ENCODE data around the gene CYP4A22. TPM values are rescaled to one million over a fixed set of nuclear protein-coding genes. Genes with fewer than 3 reads are reported as not detected.
"Not testable (repeated sequence)": the region's sequence is repeated elsewhere in the genome, so short reads cannot be mapped to it uniquely, and the experiment has no call there.

Gene CYP4A22
- total RNA-seq, 2 experiments from 2014 or later, result not detected

DNA sequence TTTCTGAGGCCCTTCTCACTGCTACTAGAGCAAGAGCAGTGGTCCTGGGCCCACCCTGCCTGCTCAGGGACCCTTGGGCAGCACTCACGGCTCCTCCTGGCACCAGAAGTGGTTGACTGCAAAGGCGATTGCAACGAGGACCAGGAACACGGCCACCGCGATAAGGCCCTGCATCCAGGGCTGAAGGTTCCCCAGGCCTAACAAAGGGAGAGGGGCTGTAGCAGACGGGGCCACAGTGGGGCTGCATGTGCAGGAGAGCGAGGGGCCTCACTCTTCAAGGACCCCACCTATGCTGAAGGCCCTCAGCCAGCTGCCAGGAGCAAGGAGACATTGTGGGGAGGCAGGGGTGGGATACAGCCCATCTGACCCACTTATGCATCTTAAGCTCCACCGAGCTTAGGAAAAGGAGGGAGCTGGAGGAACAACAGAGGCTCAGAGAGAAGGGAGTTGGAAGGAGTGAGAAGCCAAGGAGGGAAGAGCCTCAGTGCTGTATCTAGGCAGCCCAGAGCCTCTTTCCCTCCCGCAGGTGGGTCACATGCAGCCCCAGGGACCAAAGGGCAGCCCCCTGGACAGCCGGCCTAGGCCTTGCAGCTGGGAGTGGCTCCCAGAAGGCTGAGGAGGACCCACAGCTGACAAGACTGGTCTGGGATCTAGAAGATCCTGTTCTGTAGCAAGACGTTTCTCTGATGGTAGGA, 50.1 kb downstream of the CYP4A22 start:
- Mint-ChIP-seq H3K9me3 (no peaks in the 10 kb centered on the region), H3K27me3 (peaks cover 12% of the 10 kb centered on the region), H3K27ac (no peak overlapping the region), H3K36me3 (no peaks in the 10 kb centered on the region), H3K4me1 (no peaks in the 10 kb centered on the region), H3K4me3 (no peak overlapping the region)
- DNase-seq, result no peak

DNA sequence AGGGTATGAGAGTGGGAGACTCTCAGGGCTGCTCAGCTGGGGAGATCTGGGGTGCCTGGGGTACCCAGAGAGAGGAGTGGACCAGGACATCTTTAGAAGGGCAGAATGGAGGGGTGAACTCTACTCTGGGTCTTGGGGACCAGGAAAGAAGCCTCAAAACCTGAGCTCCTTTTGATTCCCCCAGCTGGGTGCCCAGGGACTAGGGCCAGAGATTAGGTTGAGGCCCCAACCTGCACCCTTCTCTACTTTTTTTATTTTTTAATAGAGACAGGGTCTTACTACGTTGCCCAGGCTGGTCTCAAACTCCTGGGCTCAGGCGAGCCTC, 50.6 kb downstream of the CYP4A22 start:
- Mint-ChIP-seq H3K27ac (no peak overlapping the region), H3K27me3 (peaks cover 15% of the 10 kb centered on the region), H3K4me1 (peaks cover 2% of the 10 kb centered on the region), H3K4me3 (no peak overlapping the region), H3K36me3 (no peaks in the 10 kb centered on the region), H3K9me3 (no peaks in the 10 kb centered on the region)
- DNase-seq, result no peak

DNA sequence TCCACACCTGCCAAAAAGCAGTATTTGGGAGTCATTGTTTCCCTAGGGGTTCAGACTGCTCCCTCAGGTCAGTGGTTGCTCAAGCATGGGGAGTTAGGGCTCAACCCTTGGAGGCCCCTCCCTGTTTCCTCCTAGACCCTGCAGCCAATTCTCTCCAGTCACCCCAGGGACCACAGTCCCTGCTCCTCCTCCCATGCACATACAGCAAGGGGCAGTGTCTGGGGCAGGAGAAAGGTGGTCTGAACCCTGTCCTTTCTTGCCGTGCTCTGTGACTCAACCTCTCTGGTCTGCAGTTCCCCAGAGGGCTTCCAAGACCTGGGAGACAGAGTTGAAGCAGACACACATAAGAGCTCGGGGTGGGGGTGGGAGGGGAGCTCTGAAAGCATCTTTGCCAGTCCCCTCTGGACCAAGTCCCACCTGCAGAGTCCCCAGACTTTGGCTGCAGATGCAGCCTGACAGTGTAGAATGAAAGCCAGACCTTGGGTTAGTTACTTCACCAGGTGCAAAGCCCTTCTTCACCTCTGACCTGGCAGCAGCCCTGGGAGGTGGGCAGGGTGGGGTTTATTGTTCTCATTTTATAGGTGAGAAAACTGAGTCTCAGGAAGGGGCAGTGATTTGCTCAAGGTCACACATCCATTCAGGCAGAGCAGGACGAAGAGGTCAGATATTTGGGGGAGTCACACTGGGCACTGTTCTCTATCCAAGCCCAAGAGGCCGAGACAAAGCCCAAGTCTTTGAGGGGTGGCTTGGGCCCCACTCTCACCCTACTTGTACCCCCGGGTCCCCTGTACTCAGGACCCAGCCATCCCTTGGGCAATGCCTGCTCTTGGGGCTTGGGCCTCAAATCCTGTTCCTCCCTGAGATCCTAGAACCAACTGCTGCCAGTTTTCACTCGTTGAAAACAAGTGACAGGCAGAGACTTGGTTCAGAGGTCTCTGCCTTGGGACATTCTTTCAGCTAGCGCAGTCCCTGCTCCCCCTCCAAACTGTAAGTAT, 51.8 kb downstream of the CYP4A22 start:
- no peaks in the 10 kb centered on the region for H3K9me3 Mint-ChIP-seq

DNA sequence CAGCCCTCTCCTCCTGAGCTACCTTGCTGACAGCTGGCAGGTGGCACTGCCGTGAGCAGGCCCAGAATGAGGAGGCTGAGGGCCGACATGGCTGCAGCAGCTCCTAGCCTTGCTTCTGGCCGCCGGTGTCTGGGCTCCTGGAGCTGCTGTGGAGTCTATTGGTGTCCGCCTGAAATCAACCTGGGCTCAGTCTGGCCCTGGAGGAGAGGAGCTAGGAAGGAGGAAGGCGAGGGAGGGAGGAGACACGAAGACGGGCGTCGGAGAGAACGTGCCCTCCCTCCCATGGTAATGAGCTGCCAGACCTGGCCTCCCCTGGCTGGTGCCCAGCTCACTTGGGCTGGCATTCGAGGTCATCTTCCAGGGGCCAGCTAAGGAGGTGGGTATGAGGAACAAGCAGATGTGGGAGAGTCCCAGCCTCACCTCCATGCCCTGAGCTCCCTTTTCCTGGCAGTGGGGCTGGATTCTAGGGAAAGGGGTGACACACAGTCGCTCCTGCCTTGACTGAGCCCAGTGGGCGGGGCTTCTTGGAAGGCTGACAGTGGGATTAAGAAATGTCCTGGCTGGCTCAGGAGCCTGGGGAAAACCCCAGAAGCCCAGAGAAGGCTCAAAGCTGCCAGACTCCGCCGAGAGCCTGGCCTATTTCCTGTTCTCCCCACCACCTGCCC, 52.7 kb downstream of the CYP4A22 start, which contains the start of gene PDZK1IP1:
PDZK1IP1 (minus strand) TSS at position 193 of the 665 bp plus-strand sequence; CDS start at position 89, 104 bp downstream.
- DNase-seq, result no peak
- H3K27ac Mint-ChIP-seq, result no peak within 1 kb of the TSS
- peaks cover 2% of the 10 kb centered on the region for H3K4me1 Mint-ChIP-seq

More for the DNA sequence above, 51.8 kb downstream of the CYP4A22 start:
- no peak overlapping the region for H3K4me3 Mint-ChIP-seq
- H3K27me3 Mint-ChIP-seq, result peaks cover 15% of the 10 kb centered on the region
- H3K36me3 Mint-ChIP-seq, result no peaks in the 10 kb centered on the region
- peaks cover 2% of the 10 kb centered on the region for H3K4me1 Mint-ChIP-seq
- no peak for DNase-seq
- no peak overlapping the region for H3K27ac Mint-ChIP-seq

DNA sequence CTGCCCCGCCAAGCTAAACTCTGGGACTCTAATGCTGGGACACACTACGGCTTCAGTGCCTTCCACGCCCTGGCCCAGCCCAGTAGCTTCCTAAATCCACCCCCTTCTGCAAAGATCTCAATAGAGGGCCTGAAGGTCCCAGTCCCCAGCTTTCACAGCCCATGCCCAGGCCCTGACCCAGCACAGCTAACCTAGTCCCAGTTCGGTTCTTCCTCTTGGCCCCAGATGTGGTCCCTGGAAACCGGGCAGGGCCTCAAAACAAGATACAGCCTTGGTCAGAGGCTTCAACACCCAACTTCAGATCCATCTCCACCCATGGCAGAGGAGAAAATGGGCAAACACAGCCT, 53.2 kb downstream of the CYP4A22 start:
- DNase-seq, result no peak
- Mint-ChIP-seq H3K9me3 (no peaks in the 10 kb centered on the region), H3K4me3 (no peak overlapping the region), H3K27me3 (peaks cover 12% of the 10 kb centered on the region), H3K36me3 (no peaks in the 10 kb centered on the region), H3K27ac (no peak overlapping the region), H3K4me1 (peaks cover 2% of the 10 kb centered on the region)

More for the DNA sequence above, 52.7 kb downstream of the CYP4A22 start, which contains the start of gene PDZK1IP1:
- H3K4me3 Mint-ChIP-seq, result no peak within 1 kb of the TSS
- no peaks in the 10 kb centered on the region for H3K36me3 Mint-ChIP-seq
- no peaks in the 10 kb centered on the region for H3K9me3 Mint-ChIP-seq
- H3K27me3 Mint-ChIP-seq, result peaks cover 12% of the 10 kb centered on the region

DNA sequence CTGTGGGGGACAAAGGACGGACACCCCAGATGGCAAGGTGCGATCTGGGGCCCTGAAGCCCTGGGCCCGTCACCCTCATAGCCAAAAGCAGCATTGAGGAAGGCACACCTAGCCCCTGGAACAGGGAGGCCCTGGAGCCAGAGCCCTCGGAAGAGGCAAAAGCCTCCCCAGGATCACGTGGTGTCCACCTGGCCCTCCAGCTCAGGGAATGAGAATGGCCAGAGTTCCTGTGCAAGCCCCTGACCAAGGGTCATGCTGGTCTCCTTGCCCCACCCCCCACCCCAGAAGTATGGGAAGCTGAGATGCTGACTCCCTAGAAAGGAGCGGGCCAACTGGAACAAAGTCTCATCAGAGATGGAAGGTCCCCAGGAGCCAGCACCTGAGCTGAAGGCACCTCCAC, 53.6 kb downstream of the CYP4A22 start:
- no peaks in the 10 kb centered on the region for H3K9me3 Mint-ChIP-seq
- DNase-seq, result no peak
- H3K27ac Mint-ChIP-seq, result no peak overlapping the region
- peaks cover 2% of the 10 kb centered on the region for H3K4me1 Mint-ChIP-seq
- H3K36me3 Mint-ChIP-seq, result no peaks in the 10 kb centered on the region
- H3K27me3 Mint-ChIP-seq, result peaks cover 12% of the 10 kb centered on the region
- no peak overlapping the region for H3K4me3 Mint-ChIP-seq

DNA sequence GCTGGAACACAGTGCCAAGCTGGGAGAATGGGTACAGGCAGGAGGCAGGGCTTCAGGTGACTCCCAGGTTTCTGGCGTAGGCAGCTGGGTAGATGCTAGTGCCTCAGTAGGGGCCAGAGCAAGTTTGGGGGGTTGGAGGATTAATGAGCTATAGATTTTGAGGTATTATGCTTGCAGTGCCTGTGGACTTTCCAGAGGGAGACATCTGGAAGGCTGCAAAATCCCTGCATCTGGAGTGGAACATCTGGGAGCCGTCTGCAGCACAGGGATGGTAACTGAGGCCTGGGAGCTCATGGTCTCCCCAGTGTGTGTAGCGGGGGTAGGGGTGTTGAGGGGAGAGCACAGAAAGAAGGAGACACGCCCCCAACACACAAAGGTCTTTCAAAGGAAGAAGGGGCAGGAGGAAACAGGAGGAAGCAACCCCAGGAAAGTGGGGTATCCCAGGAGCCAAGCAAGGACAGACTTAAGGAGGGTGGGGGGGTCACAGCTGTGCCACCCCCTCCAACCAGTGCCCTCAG, 54.8 kb downstream of the CYP4A22 start:
- H3K9me3 Mint-ChIP-seq, result no peaks in the 10 kb centered on the region
- H3K27ac Mint-ChIP-seq, result no peak overlapping the region
- H3K36me3 Mint-ChIP-seq, result no peaks in the 10 kb centered on the region
- no peak for DNase-seq
- H3K4me1 Mint-ChIP-seq, result peaks cover 2% of the 10 kb centered on the region
- H3K27me3 Mint-ChIP-seq, result peaks cover 17% of the 10 kb centered on the region
- H3K4me3 Mint-ChIP-seq, result no peak overlapping the region

DNA sequence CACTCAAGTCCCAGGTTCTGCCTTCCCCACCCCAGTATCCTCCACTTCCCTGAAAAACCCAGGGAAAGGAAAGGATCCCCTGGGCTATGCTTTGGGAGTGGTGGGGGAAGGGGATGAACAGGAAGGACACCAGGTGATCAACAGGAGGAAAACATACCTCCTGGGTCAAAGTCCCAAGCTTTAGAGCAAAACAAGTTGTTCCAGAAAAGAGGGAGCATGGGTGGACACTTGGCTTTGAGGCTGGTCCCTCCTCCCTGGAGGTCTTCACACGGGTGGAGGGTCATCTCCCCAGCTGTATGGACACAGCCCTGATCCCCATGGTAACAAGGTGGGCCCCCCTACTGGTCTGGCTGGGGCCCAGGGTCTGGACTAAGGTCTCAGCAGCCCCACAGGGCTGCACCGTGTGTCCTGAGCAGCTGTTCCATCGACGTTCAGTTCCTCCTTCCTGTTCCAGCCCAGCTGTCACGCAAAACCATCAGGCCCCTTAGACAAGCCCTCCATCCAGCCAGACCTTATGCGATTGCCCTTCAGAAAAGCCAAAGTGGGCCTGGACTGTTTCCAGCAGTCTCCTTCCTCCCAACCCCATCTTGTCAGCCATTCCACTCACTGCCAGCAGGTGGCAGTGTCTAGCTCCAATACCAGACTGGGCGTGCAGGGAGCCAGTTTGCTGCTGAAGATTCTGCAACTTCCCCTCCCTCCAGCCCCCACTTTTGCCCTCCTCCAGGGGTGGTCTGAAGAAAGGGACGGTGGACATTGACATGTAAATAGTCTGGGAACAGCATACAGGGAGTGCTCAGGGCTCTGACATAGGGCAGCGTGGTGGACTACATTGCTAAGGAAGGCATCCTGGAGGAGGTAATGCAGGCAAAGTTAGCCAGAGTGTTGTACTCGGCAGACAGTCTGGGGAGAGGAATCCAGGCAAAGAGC, 55.5 kb downstream of the CYP4A22 start:
- Mint-ChIP-seq H3K4me1 (peaks cover 2% of the 10 kb centered on the region), H3K36me3 (no peaks in the 10 kb centered on the region), H3K4me3 (no peak overlapping the region), H3K27ac (no peak overlapping the region), H3K27me3 (peaks cover 17% of the 10 kb centered on the region), H3K9me3 (no peaks in the 10 kb centered on the region)
- DNase-seq, result peak; percentile 63

DNA sequence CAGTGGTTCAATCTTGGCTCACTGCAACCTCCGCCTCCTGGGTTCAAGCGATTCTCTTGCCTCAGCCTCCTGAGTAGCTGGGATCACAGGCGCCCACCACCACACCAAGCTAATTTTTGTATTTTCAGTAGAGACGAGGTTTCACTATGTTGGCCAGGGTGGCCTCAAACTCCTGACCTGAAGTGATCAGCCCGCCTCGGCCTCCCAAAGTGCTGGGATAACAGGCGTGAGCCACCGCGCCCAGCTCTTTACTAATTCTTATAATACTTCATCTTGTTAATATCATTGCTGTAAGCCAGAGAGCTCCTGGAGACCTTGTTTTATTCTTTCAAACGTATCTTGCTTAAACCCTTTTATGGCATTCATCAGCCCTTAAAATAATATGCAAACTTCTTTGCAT, 56.3 kb downstream of the CYP4A22 start:
- not testable (repeated sequence) for H3K9me3 Mint-ChIP-seq, DNase-seq, H3K36me3 Mint-ChIP-seq, H3K27ac Mint-ChIP-seq, H3K4me3 Mint-ChIP-seq, H3K4me1 Mint-ChIP-seq
- H3K27me3 Mint-ChIP-seq, result peaks cover 22% of the 10 kb centered on the region

DNA sequence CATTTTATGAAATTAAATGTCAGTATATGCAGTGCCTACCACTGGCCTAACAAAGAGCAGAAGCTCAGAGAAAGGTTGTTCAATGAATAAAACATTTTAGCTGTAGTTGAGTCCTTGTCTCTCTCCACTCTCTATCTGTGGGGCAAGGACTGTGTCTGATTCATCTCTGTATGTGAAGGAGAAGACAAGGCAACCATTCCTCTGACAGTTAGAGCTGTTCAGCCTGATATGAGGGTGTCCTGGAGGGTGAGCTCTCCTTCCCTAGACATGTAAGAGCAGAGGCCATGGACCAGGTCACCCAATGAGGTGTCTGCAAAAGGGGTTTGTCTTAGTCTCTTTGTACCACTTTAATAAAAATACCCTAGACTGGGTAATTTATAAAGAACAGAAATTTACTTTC, 57.1 kb downstream of the CYP4A22 start:
- H3K4me3 Mint-ChIP-seq, result no peak overlapping the region
- H3K9me3 Mint-ChIP-seq, result no peaks in the 10 kb centered on the region
- no peak overlapping the region for H3K27ac Mint-ChIP-seq
- peaks cover 31% of the 10 kb centered on the region for H3K27me3 Mint-ChIP-seq
- no peak for DNase-seq
- H3K36me3 Mint-ChIP-seq, result no peaks in the 10 kb centered on the region
- peaks cover 2% of the 10 kb centered on the region for H3K4me1 Mint-ChIP-seq

DNA sequence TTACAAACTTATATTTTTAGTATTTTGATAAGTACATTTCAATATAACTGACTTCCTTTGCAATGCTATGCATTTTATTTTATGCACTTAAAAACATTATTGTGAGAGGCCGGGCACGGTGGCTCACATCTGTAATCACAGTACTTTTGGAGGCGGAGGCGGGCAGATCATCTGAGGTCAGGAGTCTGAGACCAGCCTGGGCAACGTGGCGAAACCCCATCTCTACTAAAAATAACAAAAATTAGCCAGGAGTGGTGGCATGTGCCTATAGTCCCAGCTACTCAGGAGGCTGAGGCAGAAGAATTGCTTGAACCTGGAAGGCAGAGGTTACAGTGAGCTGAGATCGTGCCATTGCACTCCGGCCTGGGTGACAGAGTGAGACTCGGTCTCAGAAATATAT, 58.7 kb downstream of the CYP4A22 start:
- not testable (repeated sequence) for DNase-seq, H3K36me3 Mint-ChIP-seq, H3K4me3 Mint-ChIP-seq, H3K27ac Mint-ChIP-seq, H3K9me3 Mint-ChIP-seq, H3K4me1 Mint-ChIP-seq
- H3K27me3 Mint-ChIP-seq, result peaks cover 33% of the 10 kb centered on the region

DNA sequence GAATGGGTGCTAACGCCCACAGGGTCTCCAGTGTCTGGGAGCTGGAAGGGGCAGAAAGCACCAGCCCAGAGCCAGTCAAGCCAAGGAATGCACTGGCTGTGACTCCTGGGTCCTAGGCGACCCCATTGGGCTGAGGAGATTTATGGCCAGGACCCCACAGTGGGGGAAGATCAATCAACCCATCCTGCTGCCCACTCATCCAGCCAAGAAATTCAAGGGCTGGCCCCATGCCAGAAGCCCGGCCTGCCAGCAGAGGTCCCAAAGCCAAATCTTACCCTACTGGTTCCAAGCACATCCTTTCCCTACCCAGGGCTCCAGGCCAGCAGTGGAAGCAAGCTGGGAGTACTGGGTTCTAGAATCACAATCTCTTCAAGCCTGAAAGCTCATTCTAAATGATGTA, 59.4 kb downstream of the CYP4A22 start:
- no peaks in the 10 kb centered on the region for H3K9me3 Mint-ChIP-seq
- no peak for DNase-seq

DNA sequence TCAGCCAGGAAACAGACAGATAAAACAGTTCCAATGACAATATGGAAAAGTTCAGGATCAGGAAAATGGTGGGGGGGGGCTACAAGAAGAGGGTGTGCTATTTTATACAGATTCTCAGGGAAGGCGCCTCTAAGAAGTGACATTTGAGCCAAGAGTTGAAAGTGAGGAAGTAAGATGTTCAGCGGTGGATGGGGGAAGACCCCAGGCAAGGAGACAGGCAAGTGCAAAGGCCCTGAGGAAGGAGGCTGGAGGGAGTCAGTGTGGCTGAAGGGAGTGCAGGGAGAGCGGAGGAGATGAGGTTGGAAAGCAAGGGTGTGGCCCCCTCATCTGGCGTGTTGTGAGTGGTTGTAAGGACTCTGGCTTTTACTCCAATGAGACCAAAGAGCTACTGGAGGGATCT, 61.0 kb downstream of the CYP4A22 start:
- DNase-seq, result no peak
- Mint-ChIP-seq H3K36me3 (no peaks in the 10 kb centered on the region), H3K4me1 (no peaks in the 10 kb centered on the region), H3K9me3 (peaks cover 2% of the 10 kb centered on the region), H3K4me3 (no peak overlapping the region), H3K27ac (no peak overlapping the region), H3K27me3 (peaks cover 27% of the 10 kb centered on the region)

More for the DNA sequence above, 59.4 kb downstream of the CYP4A22 start:
- H3K4me1 Mint-ChIP-seq, result peaks cover 2% of the 10 kb centered on the region
- no peak overlapping the region for H3K4me3 Mint-ChIP-seq
- no peak overlapping the region for H3K27ac Mint-ChIP-seq
- no peaks in the 10 kb centered on the region for H3K36me3 Mint-ChIP-seq
- H3K27me3 Mint-ChIP-seq, result peaks cover 33% of the 10 kb centered on the region
